Astrocyte of the spinal cord (primary cell): Measurements from ENCODE around the gene TTLL11.

ENCODE experiments used
- DNase-seq: peaks from one replicate; pipeline ENCODE4 v3.0.0; 2011; ENCODE audit warnings: low read depth, low spot score
- H3K4me3 ChIP-seq: 2 replicates; pipeline ENCODE4 v1.5.1; 2011; ENCODE audit warnings: low read depth, mild to moderate bottlenecking, low read length, moderate library complexity
- in situ Hi-C: cut with HindIII; loops from 2 replicates; pipeline ENCODE4 v1.10.0; 2017; ENCODE audit warnings: low sequenced_read_pairs
- TF ChIP-seq, protein P1 (sequence below): IDR thresholded peaks from 2 replicates; pipeline ENCODE4 v1.5.1; 2012; ENCODE audit warnings: low read depth, mild to moderate bottlenecking, low read length, inconsistent platforms

The TTLL11 gene

DNA sequence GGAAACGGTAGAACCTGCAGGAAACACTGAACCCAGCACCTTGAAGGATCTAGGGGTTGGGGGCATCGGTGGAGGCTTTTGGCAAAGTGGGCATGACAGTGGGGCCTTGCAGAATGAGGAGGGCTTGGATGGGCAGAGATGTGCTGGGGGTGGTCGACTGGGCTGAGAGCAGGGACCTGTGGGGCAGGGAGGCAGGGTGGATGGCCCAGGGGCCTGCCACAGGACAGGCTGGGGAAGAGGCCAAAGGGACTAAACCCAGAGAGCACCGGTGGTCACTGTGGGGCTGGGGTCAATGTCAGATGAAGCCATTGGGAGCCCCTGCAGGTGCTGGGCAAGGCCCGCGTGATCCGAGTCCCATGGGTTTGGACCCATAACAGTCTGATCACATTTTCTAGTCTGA is 266.4 kb downstream of the TTLL11 start:
- TF ChIP-seq, protein P1, sequence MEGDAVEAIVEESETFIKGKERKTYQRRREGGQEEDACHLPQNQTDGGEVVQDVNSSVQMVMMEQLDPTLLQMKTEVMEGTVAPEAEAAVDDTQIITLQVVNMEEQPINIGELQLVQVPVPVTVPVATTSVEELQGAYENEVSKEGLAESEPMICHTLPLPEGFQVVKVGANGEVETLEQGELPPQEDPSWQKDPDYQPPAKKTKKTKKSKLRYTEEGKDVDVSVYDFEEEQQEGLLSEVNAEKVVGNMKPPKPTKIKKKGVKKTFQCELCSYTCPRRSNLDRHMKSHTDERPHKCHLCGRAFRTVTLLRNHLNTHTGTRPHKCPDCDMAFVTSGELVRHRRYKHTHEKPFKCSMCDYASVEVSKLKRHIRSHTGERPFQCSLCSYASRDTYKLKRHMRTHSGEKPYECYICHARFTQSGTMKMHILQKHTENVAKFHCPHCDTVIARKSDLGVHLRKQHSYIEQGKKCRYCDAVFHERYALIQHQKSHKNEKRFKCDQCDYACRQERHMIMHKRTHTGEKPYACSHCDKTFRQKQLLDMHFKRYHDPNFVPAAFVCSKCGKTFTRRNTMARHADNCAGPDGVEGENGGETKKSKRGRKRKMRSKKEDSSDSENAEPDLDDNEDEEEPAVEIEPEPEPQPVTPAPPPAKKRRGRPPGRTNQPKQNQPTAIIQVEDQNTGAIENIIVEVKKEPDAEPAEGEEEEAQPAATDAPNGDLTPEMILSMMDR, result no peak
- no peak for DNase-seq
- no peak overlapping the region for H3K4me3 ChIP-seq
- in situ Hi-C loops, result no loop called here

DNA sequence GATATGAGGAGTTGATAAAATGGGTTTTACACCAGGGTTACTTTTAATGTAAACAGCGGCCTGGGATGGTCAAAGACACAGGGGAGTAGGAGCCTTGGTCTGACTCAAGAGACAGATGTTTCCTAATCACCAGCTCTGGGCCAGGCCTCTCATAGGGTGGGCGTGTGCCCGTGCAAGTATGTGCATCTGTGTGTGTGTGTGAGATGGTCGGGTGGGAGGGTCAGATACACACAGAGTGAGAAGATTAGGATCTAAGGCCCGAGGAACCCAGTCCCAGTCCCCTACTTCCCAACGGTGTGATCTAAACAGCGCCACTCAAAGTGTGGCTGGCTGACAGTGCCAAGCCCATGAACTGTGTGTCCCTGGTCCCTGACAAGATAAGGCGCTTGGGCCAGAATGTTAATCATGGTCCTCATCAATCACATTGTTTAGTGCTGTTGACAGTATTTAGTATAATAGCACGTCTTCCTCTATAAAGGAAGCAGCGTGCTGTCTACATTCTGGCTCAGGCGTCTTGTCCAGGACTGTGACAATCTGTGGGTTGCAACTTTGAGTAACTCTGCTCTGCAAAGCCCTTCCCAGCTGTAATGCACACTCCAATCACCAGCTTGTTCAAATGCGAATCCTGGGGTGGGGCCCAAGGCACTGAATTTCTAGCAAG is 267.9 kb downstream of the TTLL11 start:
- TF ChIP-seq, protein P1, result no peak
- DNase-seq, result no peak
- H3K4me3 ChIP-seq, result no peak overlapping the region
- in situ Hi-C loops, result no loop called here

DNA sequence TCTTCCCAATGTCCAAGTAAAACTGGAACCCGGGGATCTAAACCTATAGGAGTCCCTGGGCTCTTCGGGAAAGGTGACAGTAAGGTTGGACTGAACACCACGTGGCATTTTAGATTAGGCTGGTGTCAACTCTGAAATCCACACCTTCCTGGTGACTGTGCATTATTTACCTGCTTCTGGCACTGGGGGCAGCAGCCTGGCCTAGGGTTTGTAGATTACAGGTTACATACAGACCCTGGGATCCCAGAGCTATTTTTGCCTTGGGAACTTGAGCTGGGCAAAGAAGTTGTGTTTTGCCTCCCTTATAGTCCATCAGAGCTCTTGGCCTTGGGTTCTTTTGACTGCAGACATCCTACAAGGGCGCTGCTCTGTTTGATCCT is 268.5 kb downstream of the TTLL11 start:
- TF ChIP-seq, protein P1, result no peak
- DNase-seq, result no peak
- in situ Hi-C loops, result no loop called here
- no peak overlapping the region for H3K4me3 ChIP-seq

DNA sequence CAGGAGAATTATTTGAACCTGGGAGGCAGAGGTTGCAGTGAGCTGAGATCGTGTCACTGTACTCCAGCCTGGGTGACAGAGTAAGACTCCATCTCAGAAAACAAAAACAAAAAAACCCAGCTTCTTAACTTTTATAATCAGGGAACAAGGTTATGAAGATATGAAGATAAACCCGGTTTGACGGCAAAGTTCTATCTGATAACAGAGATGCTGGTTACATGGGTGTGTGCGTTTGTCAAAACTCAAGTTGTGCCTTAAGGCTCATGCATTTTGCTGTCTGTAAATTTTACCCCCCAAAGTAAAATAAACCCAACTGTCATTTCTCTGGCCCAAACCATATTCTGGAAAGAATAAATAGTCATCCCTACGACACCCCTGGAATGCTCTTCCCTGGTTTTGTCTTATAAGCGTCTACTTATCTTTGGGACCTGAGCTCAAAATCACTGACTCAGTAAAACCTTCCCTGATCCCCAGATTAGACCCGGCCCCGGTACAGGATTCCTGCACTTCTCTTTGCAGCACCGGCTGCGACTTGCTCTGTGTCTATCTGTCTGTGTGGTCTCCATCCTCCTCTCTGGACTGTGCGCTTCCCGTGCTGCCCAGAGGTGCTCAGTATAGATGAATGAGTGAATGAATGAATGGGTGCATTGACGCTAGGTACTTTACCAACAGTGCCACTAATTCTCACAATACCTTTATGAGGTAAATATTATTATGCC is 269.5 kb downstream of the TTLL11 start:
- in situ Hi-C loops, result no loop called here
- TF ChIP-seq, protein P1, result no peak

DNA sequence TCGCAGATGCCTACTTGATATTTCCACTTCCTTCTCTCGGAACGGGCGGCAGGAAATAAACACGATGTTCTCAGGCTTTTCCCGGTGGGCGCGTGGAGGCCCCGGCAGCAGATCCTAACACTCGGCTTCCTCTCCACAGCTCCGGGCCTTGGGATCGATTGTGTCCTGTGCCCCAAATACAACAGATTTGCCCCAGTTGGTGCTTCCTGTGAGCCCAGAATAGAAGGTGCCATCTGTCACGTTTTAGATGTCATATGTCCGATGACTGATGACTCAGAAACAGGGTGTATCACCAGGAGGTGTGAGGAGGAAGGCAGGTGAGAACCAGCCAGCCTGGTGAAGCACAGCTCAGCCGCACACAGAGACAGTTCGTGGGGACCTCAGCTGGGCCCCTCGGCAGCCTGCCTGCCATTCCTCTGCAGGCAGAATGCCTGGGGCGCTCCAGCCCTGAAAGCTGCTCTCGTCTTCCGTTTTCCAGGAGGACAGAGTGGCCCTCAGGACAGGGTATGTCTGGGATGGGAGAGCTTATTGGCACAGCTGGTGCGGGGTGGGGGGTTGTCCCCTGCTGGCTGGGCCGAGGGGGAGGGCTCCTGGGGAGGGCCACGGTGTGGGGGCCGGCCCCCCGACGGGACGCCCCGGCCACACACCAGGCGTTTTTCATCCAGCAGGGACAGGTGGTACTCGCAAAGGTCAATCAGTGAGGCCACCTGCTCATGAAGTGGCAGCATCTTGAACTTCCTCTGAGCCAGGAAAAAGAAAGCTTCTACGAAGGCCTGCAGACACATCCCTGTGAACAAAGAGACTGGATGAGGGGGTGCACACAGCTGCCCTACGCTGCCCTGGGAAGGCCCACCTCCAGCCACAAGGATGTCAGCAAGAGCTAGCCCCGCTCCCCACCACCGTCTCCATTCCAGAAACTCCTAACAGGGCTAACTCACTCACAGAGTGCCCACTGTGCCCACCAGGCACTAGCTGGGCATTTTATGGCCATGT is 270.7 kb downstream of the TTLL11 start:
- TF ChIP-seq, protein P1, result no peak
- no peak overlapping the region for H3K4me3 ChIP-seq
- no peak for DNase-seq
- in situ Hi-C loops, result no loop called here

More for the DNA sequence above, 269.5 kb downstream of the TTLL11 start:
- DNase-seq, result no peak
- no peak overlapping the region for H3K4me3 ChIP-seq

DNA sequence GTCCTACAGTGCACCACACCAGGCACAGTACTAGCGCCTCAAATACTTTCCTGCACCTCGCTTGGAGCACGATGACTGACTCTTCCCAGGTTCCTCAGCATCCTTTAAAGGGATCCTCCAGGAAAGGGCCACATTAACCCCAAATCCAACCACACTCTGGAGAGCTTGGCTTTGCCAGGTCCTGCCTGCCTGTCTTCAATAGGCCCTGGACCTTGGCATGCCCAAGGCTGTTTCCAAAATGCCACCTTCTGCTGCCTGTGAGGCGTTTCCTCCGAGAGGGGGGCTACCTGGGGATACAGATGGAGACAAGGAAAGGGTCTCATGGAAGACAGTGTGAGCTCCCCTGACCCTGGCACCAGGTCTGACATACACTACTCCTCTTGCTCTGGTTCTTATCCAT is 271.8 kb downstream of the TTLL11 start:
- DNase-seq, result no peak
- in situ Hi-C loops, result no loop called here
- TF ChIP-seq, protein P1, result no peak
- no peak overlapping the region for H3K4me3 ChIP-seq
